Measurements from ENCODE around the gene SPOP. TPM values are rescaled to one million over a fixed set of nuclear protein-coding genes. Genes with fewer than 3 reads are reported as not detected.

Gene SPOP
- polyA plus RNA-seq, 4 donors = 61.0 to 70.6 (median 64.2) TPM

DNA sequence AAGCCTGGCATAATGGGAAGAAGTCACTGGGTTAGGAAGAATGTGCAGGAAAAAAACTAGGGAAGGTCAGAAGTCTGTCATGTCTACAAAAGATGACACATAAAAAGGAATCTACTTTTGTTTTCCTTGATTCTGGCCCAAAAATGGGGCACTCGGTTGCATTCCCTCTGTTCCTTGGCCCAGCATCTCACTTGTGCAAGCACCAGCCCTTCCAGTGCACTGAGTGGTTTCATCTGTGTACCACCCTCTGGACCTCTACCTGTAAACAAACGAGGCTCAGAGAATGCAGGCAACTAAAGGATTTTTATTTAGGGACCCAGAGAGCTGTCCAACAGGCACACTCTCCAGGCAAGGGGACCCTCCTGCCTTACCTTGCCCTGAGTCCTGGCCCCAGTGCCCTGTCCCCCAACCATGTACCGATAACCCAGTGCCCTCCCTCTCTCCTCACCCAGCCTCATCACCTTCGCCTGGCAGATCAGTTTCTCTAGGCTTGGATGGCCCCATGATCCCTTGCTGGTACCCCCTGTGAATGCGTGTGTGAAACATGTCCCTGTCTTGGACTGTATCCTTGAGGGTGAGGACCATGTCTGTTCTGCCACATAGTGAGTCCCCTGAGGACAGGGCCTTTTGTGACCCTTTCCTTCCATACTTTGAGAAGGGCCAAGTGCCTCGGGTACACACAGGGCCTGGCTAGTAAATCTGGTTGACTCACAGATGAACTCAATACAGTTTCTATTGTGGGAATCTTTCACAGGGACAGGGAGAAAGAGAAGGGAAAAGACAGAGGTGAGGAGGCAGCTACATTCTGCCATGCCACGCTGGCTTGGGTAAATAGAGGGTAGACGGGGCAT lies 88.9 kb downstream of the SPOP start:
- no peak for DNase-seq (ENCODE audit: low read depth in 4 of 4, low spot score in 3 of 4)

DNA sequence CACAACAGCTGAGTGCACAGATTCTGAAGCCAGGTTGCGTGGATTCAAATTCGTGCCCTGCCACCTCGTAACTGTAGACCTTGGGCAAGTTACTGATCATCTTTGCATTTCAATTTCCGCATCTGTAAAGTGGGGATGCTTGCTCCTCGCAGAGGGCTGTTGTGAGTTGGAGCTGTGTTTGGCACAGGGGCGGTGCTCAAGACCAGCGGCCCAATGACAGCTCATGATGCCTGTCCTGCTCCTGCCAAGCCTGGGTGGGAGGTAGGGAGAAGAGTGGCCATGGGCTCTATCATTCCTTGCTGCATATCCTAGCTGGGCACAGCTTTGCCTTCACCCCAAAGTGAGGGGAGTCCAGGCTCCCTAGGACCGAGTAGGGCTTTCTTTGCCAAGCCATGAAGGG lies 89.6 kb downstream of the SPOP start:
- no peak for DNase-seq (ENCODE audit: low read depth in 4 of 4, low spot score in 3 of 4)

DNA sequence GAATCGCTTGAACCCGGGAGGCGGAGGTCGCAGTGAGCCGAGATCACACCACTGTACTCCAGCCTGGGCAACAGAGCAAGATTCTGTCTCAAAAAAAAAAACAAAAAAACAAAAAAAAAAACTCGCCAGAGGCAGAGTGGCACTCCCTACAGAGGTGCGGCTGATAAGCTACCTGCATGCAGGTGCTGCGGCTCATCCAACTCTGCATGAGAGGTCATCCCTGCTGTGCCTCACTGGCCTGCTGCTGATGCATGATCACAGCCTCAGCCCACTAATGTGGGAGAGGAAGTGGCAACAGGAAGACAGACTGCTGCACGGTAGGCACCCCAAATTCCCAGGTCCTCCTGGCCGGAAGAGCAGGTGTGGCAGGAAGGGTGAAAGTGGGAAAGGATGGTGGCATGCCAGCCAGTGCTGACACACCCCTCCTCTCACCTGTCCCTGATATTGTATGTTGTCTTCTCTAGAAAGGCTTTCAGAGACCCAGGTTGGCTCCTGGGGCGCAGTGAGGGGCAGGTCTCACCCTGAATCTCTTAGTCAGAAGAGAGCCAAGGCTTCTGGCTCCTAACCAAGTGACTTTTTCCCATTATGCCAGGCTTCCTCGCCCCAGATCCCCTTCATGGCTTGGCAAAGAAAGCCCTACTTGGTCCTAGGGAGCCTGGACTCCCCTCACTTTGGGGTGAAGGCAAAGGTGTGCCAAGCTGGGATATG lies 90.4 kb downstream of the SPOP start:
- no peak for DNase-seq (ENCODE audit: low read depth in 4 of 4, low spot score in 3 of 4)

DNA sequence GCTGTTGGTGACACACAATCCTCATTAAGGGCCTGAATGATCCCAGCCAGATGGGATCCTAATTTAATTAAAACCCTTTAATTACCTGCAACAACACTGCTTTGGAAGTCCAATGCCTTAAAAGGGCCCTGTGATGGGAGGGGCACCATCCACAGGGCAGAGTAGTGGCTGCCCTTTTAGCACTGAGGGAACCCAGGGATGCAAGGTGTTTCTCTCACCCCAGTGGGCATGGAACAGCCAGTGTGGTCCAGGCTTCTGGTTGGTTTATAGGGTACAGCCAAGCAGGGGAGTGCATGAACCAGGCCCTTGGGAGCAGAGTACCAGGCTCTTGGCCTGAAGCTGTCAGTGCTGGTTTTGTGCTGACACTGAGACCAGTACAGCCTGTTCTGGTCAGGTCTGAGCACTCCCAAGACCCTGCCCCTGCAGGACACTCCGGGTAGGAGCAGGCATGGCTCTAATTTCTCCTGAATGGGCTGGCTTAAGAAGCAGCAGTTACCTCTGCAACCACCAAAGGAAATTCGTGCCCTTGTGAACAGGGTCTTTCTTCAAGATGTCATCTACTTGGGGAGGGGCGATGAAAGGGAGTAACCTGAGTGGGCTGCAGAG lies 92.4 kb downstream of the SPOP start:
- DNase-seq (ENCODE audit: low read depth in 4 of 4, low spot score in 3 of 4) = no peak

DNA sequence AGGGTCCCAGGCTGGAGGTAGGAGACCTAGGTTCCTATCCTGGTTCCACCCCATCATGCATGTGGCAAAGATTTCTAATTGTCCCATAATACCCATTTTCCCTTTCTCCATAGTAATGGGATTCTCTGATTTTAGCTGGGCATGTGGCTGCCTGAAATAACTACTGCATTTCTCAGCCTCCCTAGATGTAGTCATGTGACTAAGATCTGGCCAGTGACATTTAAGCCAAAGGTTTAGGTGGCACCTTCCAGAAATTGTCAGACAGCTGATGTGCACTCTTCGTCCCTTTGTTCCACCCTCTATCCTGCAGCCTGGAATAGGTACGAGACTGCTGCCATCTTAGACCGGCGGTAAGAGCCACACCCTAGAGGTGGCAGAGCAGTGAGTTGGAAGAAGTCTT lies 94.0 kb downstream of the SPOP start:
- no peak for DNase-seq (ENCODE audit: low read depth in 4 of 4, low spot score in 3 of 4)

DNA sequence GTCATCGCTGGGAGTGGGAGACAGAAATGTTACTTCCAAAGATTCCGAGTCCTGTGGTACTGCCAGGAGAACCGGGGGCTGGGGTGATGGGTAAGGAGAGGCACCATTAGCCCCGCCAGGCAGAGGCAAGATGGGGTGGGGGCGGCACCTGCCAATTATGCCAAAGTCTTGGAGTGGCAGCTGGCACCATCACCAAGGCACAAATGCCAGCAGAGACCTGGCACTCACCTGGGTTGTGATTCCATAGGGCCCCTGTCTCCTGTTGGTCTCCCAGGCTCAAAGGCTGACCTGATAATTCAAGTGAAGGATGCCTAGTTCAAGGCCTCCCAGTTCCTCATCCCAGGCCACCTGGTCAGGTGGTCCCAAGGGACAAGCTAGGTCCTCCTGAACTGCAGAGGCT lies 94.7 kb downstream of the SPOP start:
- DNase-seq (ENCODE audit: low read depth in 4 of 4, low spot score in 3 of 4) = no peak

DNA sequence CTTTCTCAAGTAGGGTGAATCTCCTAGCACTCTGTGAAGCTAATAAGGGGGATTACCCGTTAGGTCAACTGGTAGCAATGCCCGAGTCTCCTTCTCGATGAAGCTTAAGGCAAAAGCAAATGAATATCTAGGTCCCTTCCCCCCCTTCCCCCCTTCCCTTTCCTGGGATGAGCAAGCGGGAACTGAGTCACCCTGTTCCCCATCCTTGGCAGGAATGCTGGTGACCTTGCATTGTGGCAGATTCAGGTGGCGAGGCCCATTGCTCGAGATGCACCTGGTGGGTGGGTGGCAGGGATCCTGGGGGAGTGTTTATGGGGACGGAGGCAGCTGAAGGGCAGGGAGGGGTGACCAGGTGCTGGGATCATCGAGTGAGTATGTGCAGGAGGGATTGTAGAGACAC lies 95.1 kb downstream of the SPOP start:
- DNase-seq (ENCODE audit: low read depth in 4 of 4, low spot score in 3 of 4) = no peak

DNA sequence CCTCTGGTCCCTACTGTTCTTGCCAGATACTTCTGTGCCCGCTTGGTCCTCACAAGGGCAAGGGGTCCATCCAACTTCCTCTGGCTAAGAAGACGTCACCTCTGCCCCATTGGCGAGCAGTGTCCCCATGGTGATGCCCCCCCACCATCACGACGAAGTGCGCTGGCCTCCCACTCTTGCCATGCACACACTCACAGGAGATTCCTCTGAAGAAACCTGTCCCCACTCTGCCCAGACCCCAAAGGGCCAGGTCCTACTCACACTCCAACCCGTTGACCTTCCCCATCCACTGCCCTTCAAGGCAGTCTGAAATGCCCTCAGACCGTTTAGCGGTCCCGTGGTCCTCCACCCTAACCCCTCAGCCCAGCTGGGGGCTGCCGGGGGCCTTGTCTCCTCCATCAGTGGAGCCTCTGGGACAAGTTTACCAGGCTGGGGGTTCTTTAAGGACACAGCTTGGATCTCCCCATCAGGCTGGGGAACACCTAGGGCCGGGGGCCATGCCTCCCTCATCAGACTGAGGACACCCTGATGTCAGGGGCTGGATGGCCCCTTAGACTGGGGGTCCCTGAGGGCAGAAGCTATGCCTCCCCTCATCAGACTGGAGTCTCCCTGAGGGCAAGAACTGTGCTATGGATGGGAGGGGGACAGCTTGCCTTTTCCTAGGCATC lies 95.7 kb downstream of the SPOP start:
- DNase-seq (ENCODE audit: low read depth in 4 of 4, low spot score in 3 of 4) = no peak

DNA sequence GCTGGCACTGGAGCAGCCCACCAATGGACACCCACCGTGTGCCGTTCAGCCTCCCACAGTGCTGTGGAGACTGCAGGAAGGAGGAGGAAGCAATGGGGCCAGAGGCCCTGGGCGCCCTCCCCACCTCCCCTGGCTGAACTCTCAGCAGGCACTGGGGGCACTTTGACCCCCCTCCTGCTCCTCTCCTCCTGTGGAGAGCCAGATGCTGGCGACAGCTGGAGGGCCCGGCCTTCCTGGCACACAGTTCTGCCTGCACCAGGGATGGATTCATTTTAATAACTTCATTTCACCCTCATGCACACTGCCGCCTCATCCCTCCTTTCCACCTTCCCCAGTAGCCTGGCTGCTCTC lies 96.3 kb downstream of the SPOP start:
- no peak for DNase-seq (ENCODE audit: low read depth in 4 of 4, low spot score in 3 of 4)

DNA sequence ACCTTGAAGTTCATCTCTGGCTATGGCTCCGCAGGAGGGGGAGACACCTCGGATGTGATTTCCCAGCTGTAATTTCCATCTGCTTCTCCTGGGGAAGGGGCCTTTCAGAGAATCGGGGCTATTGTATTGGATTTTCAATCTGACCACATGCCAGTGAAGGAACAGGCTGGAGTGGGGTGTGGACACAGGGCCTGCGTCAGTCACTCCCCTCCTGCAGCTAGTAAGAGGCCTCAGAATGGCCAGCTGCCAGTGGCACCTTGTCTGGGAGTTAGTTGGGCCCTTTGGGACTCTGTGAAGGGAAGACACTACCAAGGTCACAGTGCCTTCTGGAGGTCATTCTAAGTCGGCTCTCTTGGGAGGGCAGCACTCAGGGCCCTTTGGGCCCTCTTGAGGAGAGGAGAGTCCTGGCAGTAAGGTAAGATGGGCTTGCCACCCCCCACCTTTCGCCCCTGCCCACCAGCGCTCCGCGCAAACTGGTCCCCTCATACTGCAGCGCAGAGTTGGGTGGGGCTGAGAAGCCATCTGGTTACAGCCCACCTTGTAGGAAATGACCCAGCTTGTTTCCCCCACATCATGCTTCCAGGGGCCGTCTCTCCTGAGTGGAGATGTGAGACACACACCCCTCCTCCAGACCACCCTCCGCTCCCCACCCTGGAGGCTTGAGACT lies 96.8 kb downstream of the SPOP start:
- no peak for DNase-seq (ENCODE audit: low read depth in 4 of 4, low spot score in 3 of 4)

DNA sequence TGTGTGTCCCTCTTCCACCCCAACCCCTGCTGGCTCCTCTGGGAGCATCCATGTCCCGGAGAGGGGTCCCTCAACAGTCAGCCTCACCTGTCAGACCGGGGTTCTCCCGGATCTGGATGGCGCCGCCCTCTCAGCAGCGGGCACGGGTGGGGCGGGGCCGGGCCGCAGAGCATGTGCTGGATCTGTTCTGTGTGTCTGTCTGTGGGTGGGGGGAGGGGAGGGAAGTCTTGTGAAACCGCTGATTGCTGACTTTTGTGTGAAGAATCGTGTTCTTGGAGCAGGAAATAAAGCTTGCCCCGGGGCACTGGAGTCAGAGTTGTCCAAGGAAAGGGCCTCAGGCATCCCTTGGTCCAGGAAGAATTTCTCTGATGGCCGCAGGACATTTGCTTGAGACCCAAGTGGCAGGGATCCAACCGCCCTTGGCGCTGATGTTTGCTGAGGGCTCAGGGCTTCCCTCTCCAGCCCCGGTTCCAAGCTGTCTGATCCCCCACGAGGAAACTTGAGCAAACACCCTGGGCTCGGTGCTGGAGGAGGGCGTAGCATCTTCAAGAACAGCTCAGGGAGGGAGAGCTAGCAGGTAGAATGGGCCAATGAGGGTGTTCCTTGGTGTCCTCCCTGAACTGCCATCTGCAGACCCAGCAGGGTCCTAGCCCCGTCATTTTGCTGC lies 97.7 kb downstream of the SPOP start:
- DNase-seq (ENCODE audit: low read depth in 4 of 4, low spot score in 3 of 4) = no peak

DNA sequence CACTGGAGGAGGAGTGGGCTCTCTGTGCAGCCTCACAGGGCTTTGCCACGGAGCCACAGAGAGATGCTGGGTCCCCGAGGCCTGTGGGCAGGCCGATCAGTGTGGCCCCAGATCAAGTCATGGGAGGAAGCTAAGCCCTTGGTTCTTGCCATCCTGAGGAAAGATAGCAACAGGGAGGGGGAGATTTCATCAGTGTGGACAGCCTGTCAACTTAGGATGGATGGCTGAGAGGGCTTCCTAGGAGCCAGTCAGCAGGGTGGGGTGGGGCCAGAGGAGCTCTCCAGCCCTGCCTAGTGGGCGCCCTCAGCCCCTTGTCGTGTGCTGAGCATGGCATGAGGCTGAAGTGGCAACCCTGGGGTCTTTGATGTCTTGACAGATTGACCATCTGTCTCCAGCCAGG lies 98.4 kb downstream of the SPOP start:
- no peak for DNase-seq (ENCODE audit: low read depth in 4 of 4, low spot score in 3 of 4)

DNA sequence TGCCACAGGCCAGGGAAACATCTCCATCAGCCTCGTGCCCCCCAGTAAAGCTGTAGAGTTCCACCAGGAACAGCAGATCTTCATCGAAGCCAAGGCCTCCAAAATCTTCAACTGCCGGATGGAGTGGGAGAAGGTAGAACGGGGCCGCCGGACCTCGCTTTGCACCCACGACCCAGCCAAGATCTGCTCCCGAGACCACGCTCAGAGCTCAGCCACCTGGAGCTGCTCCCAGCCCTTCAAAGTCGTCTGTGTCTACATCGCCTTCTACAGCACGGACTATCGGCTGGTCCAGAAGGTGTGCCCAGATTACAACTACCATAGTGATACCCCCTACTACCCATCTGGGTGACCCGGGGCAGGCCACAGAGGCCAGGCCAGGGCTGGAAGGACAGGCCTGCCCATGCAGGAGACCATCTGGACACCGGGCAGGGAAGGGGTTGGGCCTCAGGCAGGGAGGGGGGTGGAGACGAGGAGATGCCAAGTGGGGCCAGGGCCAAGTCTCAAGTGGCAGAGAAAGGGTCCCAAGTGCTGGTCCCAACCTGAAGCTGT lies 98.9 kb downstream of the SPOP start:
- no peak for DNase-seq (ENCODE audit: low read depth in 4 of 4, low spot score in 3 of 4)

DNA sequence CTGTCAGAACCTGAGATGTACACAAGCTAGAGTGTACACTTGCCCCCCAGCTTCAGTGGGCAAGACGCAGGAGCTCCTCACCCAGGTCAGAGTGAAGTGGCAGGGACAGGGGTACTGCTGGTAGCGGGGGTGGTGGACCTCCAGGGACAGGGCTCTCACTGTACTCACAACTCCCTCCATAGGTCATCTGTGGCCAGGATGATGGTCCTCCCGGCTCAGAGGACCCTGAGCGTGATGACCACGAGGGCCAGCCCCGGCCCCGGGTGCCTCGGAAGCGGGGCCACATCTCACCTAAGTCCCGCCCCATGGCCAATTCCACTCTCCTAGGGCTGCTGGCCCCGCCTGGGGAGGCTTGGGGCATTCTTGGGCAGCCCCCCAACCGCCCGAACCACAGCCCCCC lies 99.5 kb downstream of the SPOP start:
- DNase-seq (ENCODE audit: low read depth in 4 of 4, low spot score in 3 of 4) = no peak

DNA sequence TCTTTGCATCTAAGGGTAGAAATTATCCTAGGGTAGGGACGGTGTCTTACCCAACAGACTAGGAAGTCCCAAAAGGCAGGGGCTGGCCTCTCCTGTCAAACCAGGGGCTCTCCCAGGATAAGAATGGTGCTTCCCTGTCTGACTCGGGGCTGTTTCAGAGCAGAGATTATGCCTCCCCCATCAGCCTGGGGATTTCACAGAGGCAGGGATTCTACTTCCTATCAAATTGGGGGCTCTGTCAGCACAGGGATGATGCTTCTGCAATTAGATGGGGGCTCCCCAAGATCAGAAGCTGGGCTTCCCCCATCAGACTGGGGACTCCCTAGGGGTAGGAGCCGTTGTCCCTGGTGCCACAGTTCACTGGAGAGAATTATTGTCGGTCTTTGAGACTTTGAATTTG lies 99.9 kb downstream of the SPOP start:
- DNase-seq (ENCODE audit: low read depth in 4 of 4, low spot score in 3 of 4) = no peak

DNA sequence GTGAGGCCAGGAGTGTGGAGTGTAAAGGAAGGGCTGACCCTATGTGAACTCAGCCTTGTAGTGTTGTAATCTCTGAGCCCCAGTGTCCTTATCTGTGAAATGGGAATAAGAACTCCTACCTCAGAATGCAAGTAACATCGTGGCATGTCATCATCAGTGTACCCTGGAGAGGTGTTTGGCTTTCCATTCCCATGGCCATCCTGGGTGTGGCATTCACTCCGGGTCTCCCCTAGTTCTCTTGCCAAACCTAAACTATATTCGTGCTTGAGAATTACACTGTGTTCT lies 100.3 kb downstream of the SPOP start:
- no peak for DNase-seq (ENCODE audit: low read depth in 4 of 4, low spot score in 3 of 4)

DNA sequence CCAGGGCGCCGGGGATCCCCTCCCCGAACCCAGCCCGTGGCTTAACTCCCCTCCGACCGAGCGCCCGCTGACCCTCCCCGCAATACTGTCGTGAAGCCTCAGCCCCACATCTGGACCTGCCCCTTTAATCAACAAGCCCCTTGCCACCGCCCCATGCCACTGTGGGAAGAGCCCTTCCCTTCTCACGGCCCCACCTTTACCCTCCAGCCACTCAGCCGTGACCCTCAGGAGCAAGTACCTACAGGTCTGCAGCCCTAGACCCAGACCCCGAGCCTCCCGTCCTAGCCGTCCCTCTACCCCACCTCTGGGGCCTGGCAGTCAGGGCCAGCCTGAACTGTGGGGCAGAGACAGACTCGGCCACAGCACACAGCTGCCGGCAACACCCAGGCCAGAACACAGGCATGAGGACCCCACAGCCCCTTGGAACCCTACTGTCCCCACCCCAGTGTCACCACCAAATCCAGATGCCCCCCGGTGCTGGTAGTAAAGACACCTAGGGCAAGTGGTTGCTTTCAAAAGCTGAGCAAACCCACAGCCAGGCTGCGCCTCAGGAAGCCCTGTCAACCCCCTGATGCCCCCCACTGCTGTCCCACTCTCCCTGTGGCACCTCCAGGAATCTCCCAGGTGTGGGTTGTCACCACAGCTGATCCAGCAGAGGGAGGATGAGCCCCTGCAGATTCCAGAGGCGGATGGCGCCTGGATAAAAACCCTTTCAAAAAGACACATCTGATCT lies 100.8 kb downstream of the SPOP start:
- no peak for DNase-seq (ENCODE audit: low read depth in 4 of 4, low spot score in 3 of 4)

DNA sequence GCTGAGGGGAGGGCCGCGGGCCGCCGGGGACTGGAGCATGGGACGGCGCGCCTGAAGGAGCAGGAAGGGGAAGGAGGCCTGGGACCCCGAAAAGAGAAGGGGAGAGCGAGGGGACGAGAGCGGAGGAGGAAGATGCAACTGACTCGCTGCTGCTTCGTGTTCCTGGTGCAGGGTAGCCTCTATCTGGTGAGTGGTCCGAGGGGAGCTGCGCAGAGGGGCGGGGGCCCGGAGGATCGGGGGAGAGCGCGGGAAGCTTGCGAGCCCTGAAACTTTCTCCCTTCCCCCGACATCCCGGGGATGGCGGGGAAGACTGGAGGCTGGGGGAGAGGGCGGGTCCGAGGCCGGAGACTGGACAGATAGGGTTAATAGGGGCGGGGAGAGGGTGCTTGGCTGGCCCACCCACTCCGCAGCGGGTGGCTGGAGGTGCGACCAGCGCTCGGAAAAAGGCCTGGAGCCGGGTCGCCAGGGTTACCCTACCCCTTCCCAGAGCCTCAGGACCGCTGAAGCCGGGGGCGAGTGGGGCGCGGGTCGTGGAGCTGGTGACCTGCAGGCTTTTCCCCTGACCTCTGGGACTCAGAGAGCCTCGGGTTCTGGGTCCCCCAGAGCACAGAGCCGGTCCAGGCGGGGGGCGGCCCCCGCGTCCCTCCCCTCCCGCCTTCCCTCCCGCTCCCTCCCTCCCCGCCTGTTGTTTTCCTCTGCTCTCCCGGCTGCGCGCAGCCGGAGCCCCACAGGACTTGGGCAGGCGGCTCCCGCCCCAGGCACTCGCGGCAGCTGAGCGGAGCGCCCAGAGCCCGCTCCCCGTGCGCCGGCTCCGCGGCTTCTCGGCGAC lies 101.6 kb downstream of the SPOP start:
- no peak for DNase-seq (ENCODE audit: low read depth in 4 of 4, low spot score in 3 of 4)

DNA sequence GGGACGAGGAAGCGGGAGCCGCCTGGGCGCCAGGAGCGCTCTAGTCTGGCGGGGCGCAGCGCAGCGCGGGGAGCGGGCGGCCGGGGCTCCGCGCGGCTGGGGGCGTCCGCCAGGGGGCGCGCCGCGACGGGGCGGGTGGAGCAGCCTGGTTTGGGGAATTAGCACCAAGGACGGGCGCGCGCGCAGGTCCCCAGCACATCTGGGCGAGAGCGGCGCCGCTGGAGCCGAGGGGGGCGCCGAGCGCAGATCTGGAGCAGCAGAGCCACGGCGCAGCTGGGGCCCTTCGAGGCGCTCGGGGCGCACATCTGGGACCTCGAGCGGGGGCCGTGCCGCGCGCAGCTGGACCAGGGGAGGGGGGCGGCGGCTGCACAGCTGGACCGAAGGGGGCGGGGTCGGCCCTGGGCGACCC lies 102.2 kb downstream of the SPOP start, which contains the start of gene NXPH3:
Gene NXPH3 (plus strand): TSS at position 193 of the 409 bp plus-strand sequence. CDS start 349 bp downstream, outside the sequence.
- DNase-seq (ENCODE audit: low read depth in 4 of 4, low spot score in 3 of 4) = no peak

All from right renal pelvis (tissue), 4 donors.